Right cardiac atrium (tissue), 5 donors: ENCODE measurements around the gene ARHGAP6. TPM values are rescaled to one million over a fixed set of nuclear protein-coding genes. Genes with fewer than 3 reads are reported as not detected.

Experiments
- ATAC-seq, 2 donors: fragments of 200-7000 bp; cut with Tn5 transposase; one replicate each; pipeline versions ENCODE4 v1.8.0 to v1.9.1; 2020; ENCODE audit warnings: moderate library complexity in 2 of 2, mild to moderate bottlenecking in 1 of 2
- DNase-seq, 3 donors: peaks; one replicate each; pipeline ENCODE4 v3.0.0-alpha.2; 2020
- H3K27ac ChIP-seq: one replicate; pipeline ENCODE4 v1.5.1; 2013; ENCODE audit warnings: mild to moderate bottlenecking, low read length, control low read depth, moderate library complexity
- H3K27me3 ChIP-seq: one replicate; pipeline ENCODE4 v1.6.1; 2013; ENCODE audit not compliant: control insufficient read depth, insufficient read depth
- H3K4me1 ChIP-seq: one replicate; pipeline ENCODE4 v1.6.1; 2013; ENCODE audit warnings: low read length; ENCODE audit not compliant: control insufficient read depth, insufficient read depth
- H3K4me3 ChIP-seq: one replicate; pipeline ENCODE4 v1.5.1; 2013; ENCODE audit warnings: low read length, control low read depth
- H3K9me3 ChIP-seq: one replicate; pipeline ENCODE4 v1.6.1; 2013; ENCODE audit warnings: low read length; ENCODE audit not compliant: control insufficient read depth
- WGBS: extraction: QIAGEN DNeasy Blood & Tissue Kit; methylation state at CpG from one replicate; pipeline ENCODE4 v1.1.7; 2013; 5-methylcytosine and 5-hydroxymethylcytosine counted together
- intact Hi-C, 4 donors: fragments of 100-400 bp; cut with DNase I; formaldehyde crosslinking; loops; one replicate each; pipeline versions ENCODE4 v1.11.0 to v1.14.0; 2022 to 2023
- polyA plus RNA-seq: library from polyadenylated mRNA; stranded (reverse); fragments of 200-250 nt; gene quantifications from one replicate; pipeline ENCODE4 v1.2.3, GENCODE V29; 2013
- total RNA-seq, 4 donors: library from RNA; stranded (reverse); fragmentation: NEBNext Ultra II Directional; extraction: Animal tissue kit (Norgen Biotek cat#: 25700); gene quantifications; one replicate each; pipeline ENCODE4 v1.2.1, GENCODE V29; 2021
- donor health status: healthy with polysubstance abuse.
- donor health status: DM: no; HTN: yes; CAD: no.
- donor health status: DM: no; HTN: no; CAD: no.
- donor health status: DM: no; HTN: yes; CAD: no; lungs with severe emphysema.
- donor health status: DM: yes; HTN: yes; CAD: no.

The ARHGAP6 gene
- total and polyA plus RNA-seq, 5 donors = 2.3 to 4.5 (median 3.1) TPM

GRCh38 chrX:11319806-11320520 is 345.8 kb downstream of the ARHGAP6 start:
- 73% methylated on average over 7 of the region's 7 CpGs for WGBS
- no peak overlapping the region for H3K27ac ChIP-seq
- ATAC-seq = no peak

GRCh38 chrX:11311706-11312105 is 354.0 kb downstream of the ARHGAP6 start:
- WGBS = 58% methylated on average over 7 of the region's 7 CpGs
- H3K27me3 ChIP-seq = no peaks in the 10 kb centered on the region
- H3K4me1 ChIP-seq = no peaks in the 10 kb centered on the region
- no peak overlapping the region for H3K4me3 ChIP-seq
- intact Hi-C loops = no loop called here
- ATAC-seq (no peak), DNase-seq (no peak)
- H3K27ac ChIP-seq = no peak overlapping the region
- no peaks in the 10 kb centered on the region for H3K9me3 ChIP-seq

More at GRCh38 chrX:11319806-11320520, 345.8 kb downstream of the ARHGAP6 start:
- DNase-seq = no peak
- H3K4me3 ChIP-seq = no peak overlapping the region
- H3K27me3 ChIP-seq = no peaks in the 10 kb centered on the region
- no peaks in the 10 kb centered on the region for H3K9me3 ChIP-seq
- H3K4me1 ChIP-seq = no peaks in the 10 kb centered on the region
- intact Hi-C loops = no loop called here

GRCh38 chrX:11309220-11309619 is 356.5 kb downstream of the ARHGAP6 start:
- Histone ChIP-seq H3K9me3 (no peaks in the 10 kb centered on the region), H3K27ac (no peak overlapping the region), H3K4me3 (no peak overlapping the region), H3K4me1 (no peaks in the 10 kb centered on the region), H3K27me3 (no peaks in the 10 kb centered on the region)
- DNase-seq = no peak
- WGBS = 63% methylated on average over 5 of the region's 5 CpGs
- intact Hi-C loops = no loop called here
- ATAC-seq = no peak

GRCh38 chrX:11305641-11306040 is 360.1 kb downstream of the ARHGAP6 start:
- Histone ChIP-seq H3K4me3 (no peak overlapping the region), H3K9me3 (no peaks in the 10 kb centered on the region), H3K27me3 (no peaks in the 10 kb centered on the region), H3K27ac (no peak overlapping the region), H3K4me1 (no peaks in the 10 kb centered on the region)
- 70% methylated on average over 1 of the region's 1 CpG for WGBS
- ATAC-seq (no peak), DNase-seq (no peak)
- intact Hi-C loops = no loop called here

GRCh38 chrX:11304829-11305228 is 360.9 kb downstream of the ARHGAP6 start:
- 93% methylated on average over 6 of the region's 6 CpGs for WGBS

GRCh38 chrX:11298600-11298999 is 367.1 kb downstream of the ARHGAP6 start:
- 98% methylated on average over 9 of the region's 9 CpGs for WGBS
- ATAC-seq = no peak
- H3K4me1 ChIP-seq = no peaks in the 10 kb centered on the region

More at GRCh38 chrX:11304829-11305228, 360.9 kb downstream of the ARHGAP6 start:
- no peak overlapping the region for H3K4me3 ChIP-seq
- H3K27me3 ChIP-seq = no peaks in the 10 kb centered on the region
- H3K27ac ChIP-seq = no peak overlapping the region
- ATAC-seq = no peak
- no peak for DNase-seq
- no peaks in the 10 kb centered on the region for H3K4me1 ChIP-seq
- intact Hi-C loops = no loop called here
- H3K9me3 ChIP-seq = no peaks in the 10 kb centered on the region

GRCh38 chrX:11296051-11296450 is 369.7 kb downstream of the ARHGAP6 start:
- no peak overlapping the region for H3K27ac ChIP-seq
- DNase-seq (no peak), ATAC-seq (no peak)
- no peak overlapping the region for H3K4me3 ChIP-seq
- WGBS = 83% methylated on average over 5 of the region's 5 CpGs
- intact Hi-C loops = no loop called here
- H3K4me1 ChIP-seq = no peaks in the 10 kb centered on the region
- H3K27me3 ChIP-seq = no peaks in the 10 kb centered on the region
- no peaks in the 10 kb centered on the region for H3K9me3 ChIP-seq

More at GRCh38 chrX:11298600-11298999, 367.1 kb downstream of the ARHGAP6 start:
- no peaks in the 10 kb centered on the region for H3K27me3 ChIP-seq
- no peaks in the 10 kb centered on the region for H3K9me3 ChIP-seq
- intact Hi-C loops = no loop called here
- no peak overlapping the region for H3K4me3 ChIP-seq
- DNase-seq = peak in 1 of 3 donors; percentile 33
- H3K27ac ChIP-seq = no peak overlapping the region

GRCh38 chrX:11293113-11293512 is 372.6 kb downstream of the ARHGAP6 start, which contains the start of gene AMELX:
Gene AMELX (plus strand): TSS chrX:11293413. CDS start chrX:11294789, 1,376 bp downstream.
- intact Hi-C loops = no loop called here

GRCh38 chrX:11290416-11291102 is 375.2 kb downstream of the ARHGAP6 start:
- 89% methylated on average over 8 of the region's 8 CpGs for WGBS
- Histone ChIP-seq H3K4me1 (peaks cover 1% of the 10 kb centered on the region), H3K27ac (no peak overlapping the region), H3K4me3 (no peak overlapping the region), H3K27me3 (no peaks in the 10 kb centered on the region), H3K9me3 (no peaks in the 10 kb centered on the region)
- DNase-seq (no peak), ATAC-seq (no peak)
- intact Hi-C loops = no loop called here

More at GRCh38 chrX:11293113-11293512, 372.6 kb downstream of the ARHGAP6 start, which contains the start of gene AMELX:
- no peaks in the 10 kb centered on the region for H3K4me1 ChIP-seq
- no peak within 1 kb of the TSS for H3K27ac ChIP-seq
- no peak for ATAC-seq
- no peak for DNase-seq
- no peaks in the 10 kb centered on the region for H3K9me3 ChIP-seq
- no peak within 1 kb of the TSS for H3K4me3 ChIP-seq
- no peaks in the 10 kb centered on the region for H3K27me3 ChIP-seq
- 90% methylated on average over 2 of the region's 2 CpGs for WGBS

- no peaks in the 10 kb centered on the region for H3K27me3 ChIP-seq
- ATAC-seq = no peak
- peaks cover 1% of the 10 kb centered on the region for H3K4me1 ChIP-seq
- no peak for DNase-seq
- intact Hi-C loops = no loop called here
- H3K4me3 ChIP-seq = no peak overlapping the region
- WGBS = 50% methylated on average over 1 of the region's 1 CpG
- H3K27ac ChIP-seq = no peak overlapping the region
- H3K9me3 ChIP-seq = no peaks in the 10 kb centered on the region
Measured at GRCh38 chrX:11287505-11287904, 378.2 kb downstream of the ARHGAP6 start.

- 83% methylated on average over 3 of the region's 3 CpGs for WGBS
- intact Hi-C loops = no loop called here
- no peaks in the 10 kb centered on the region for H3K9me3 ChIP-seq
- ATAC-seq (no peak), DNase-seq (no peak)
- no peaks in the 10 kb centered on the region for H3K27me3 ChIP-seq
- peaks cover 1% of the 10 kb centered on the region for H3K4me1 ChIP-seq
- H3K4me3 ChIP-seq = no peak overlapping the region
- no peak overlapping the region for H3K27ac ChIP-seq
Measured at GRCh38 chrX:11285651-11286050, 380.1 kb downstream of the ARHGAP6 start.
